GM12874 (cell line): ENCODE results near the gene UGT1A10.

Experiments used
- TF ChIP-seq, protein P1 (sequence below): IDR thresholded peaks from 2 replicates; pipeline ENCODE4 v1.5.1; 2011; ENCODE audit warnings: low read depth, mild to moderate bottlenecking, control low read depth, low read length, moderate library complexity; ENCODE audit not compliant: insufficient read depth

UGT1A10 gene

GRCh38 chr2:233699424-233700027 is 63.3 kb downstream of the UGT1A10 start:
- TF ChIP-seq, protein P1, sequence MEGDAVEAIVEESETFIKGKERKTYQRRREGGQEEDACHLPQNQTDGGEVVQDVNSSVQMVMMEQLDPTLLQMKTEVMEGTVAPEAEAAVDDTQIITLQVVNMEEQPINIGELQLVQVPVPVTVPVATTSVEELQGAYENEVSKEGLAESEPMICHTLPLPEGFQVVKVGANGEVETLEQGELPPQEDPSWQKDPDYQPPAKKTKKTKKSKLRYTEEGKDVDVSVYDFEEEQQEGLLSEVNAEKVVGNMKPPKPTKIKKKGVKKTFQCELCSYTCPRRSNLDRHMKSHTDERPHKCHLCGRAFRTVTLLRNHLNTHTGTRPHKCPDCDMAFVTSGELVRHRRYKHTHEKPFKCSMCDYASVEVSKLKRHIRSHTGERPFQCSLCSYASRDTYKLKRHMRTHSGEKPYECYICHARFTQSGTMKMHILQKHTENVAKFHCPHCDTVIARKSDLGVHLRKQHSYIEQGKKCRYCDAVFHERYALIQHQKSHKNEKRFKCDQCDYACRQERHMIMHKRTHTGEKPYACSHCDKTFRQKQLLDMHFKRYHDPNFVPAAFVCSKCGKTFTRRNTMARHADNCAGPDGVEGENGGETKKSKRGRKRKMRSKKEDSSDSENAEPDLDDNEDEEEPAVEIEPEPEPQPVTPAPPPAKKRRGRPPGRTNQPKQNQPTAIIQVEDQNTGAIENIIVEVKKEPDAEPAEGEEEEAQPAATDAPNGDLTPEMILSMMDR = no peak

GRCh38 chr2:233700028-233700635 is 63.9 kb downstream of the UGT1A10 start:
- TF ChIP-seq, protein P1 = no peak

DNA sequence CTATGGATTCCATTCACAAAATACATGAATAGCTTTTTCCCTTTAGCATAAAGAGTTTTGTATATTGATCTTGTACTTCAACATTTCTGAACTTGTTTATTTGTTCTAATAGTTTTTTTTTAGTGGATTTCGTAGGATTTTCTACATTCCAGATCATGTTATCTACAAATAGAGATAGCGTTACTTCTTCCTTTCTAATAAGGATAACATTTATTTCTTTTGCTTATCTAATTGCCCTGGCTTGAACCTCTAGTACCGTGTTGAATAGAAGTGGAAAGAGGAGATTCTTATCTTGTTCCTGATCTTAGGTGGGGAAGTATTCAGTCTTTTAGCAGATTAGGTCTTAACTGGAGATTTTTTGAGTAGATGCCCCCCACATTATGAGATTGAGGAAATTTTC is 66.0 kb downstream of the UGT1A10 start:
- TF ChIP-seq, protein P1 = no peak

DNA sequence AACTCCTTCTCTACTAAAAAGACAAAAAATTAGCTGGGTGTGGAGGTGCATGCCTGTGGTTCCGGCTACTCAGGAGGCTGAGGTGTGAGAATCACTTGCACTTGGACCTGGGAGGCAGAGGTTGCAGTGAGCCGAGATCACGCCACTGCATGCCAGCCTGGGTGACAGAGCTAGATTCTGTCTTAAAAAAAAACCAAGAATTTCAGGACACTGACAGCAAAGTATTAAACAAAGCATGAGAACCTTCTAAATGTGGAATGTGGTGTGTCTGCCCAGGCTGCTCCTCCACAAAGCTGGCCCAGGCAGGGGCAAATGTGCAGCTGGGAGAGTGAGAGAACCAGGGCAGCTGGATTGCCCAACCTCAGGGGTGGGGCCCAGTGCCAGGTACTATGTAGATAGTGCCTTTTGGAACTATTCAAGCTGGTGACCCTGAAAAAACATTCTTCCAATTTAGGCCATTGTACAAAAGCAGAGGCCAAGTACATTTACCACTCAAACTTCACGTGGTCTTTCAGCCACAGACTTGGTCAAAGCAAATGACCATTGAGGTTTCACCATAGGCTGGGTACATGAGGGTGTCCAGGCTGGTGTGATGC is 69.8 kb downstream of the UGT1A10 start:
- TF ChIP-seq, protein P1 = no peak

DNA sequence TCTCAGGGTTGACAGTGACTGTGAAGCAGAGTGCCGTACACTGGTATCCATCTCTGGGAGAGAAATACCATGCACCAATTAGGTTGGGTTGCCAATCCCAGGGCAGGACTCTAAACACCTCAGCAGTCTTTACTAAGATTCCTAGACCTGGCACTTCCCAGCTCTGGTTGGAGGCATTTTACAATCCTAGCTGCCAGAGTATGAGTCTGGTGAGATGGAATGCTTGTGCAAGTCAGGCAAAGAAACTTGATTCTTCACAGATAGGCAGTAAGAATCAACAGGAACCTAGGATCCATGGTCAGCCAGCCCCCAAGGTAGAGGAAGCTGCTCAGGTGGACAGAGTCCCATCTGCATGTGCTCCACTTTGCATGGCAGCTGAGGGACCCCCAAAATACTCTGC is 70.5 kb downstream of the UGT1A10 start:
- TF ChIP-seq, protein P1 = no peak

GRCh38 chr2:233707940-233708644 is 71.8 kb downstream of the UGT1A10 start:
- TF ChIP-seq, protein P1 = no peak

GRCh38 chr2:233708942-233709341 is 72.7 kb downstream of the UGT1A10 start:
- TF ChIP-seq, protein P1 = no peak
